AG04450 (cell line): Measurements from ENCODE around the gene ABCG2. TPM values are rescaled to one million over a fixed set of nuclear protein-coding genes. Genes with fewer than 3 reads are reported as not detected.

Experiments used
- CTCF ChIA-PET: fragments of 300-600, 350-600 bp; formaldehyde crosslinking; extraction: SDS; loops from one replicate; lab custom pipeline; 2022; ENCODE audit warnings: antibody characterized with exemption, inconsistent platforms; lab: Charles Lee
- POLR2A ChIA-PET: fragments of 350-600 bp; formaldehyde crosslinking; extraction: SDS; loops from one replicate; lab custom pipeline; 2021; ENCODE audit warnings: antibody characterized with exemption, inconsistent platforms; lab: Yijun Ruan, JAX
- DNase-seq: peaks from one replicate; pipeline ENCODE4 v3.0.0-alpha.2; 2011; ENCODE audit warnings: low read depth, low spot score
- H3K27ac ChIP-seq: one replicate; pipeline ENCODE4 v1.5.1; 2012; ENCODE audit warnings: low read depth, low read length, control low read depth
- H3K27me3 ChIP-seq: one replicate; pipeline ENCODE4 v1.6.0; 2012; ENCODE audit warnings: low read length; ENCODE audit not compliant: control insufficient read depth, insufficient read depth
- H3K4me3 ChIP-seq: 2 replicates; pipeline ENCODE4 v1.5.1; 2011; ENCODE audit warnings: mild to moderate bottlenecking, low read depth, low read length, control low read depth
- H3K9me3 ChIP-seq: 2 replicates; pipeline ENCODE4 v1.5.1; 2012; ENCODE audit warnings: low read length; ENCODE audit not compliant: control insufficient read depth, insufficient read depth
- polyA plus RNA-seq: library from polyadenylated mRNA; depleted of rRNA; stranded (reverse); fragments of >200 nt; gene quantifications from 2 replicates; pipeline ENCODE4 v1.2.3, GENCODE V29; 2011
- TF ChIP-seq, protein P1 (sequence below): IDR thresholded peaks from 2 replicates; pipeline ENCODE4 v1.5.1; 2011; ENCODE audit warnings: low read depth, low read length, control low read depth, inconsistent platforms

The ABCG2 gene
- polyA plus RNA-seq, 1 experiment = 1.2 TPM

- DNase-seq = no peak
- Histone ChIP-seq H3K9me3 (no peaks in the 10 kb centered on the region), H3K4me3 (no peak overlapping the region), H3K27ac (no peak overlapping the region), H3K27me3 (no peaks in the 10 kb centered on the region)
- CTCF ChIA-PET = interaction anchor here (1.0 to 1.8 kb wide), 3 partner anchors 18 to 159 kb away, joined by 3 to 11 read pairs (median 4); no protein-coding TSS in a partner anchor
- POLR2A ChIA-PET = no interaction called here
- TF ChIP-seq, protein P1, sequence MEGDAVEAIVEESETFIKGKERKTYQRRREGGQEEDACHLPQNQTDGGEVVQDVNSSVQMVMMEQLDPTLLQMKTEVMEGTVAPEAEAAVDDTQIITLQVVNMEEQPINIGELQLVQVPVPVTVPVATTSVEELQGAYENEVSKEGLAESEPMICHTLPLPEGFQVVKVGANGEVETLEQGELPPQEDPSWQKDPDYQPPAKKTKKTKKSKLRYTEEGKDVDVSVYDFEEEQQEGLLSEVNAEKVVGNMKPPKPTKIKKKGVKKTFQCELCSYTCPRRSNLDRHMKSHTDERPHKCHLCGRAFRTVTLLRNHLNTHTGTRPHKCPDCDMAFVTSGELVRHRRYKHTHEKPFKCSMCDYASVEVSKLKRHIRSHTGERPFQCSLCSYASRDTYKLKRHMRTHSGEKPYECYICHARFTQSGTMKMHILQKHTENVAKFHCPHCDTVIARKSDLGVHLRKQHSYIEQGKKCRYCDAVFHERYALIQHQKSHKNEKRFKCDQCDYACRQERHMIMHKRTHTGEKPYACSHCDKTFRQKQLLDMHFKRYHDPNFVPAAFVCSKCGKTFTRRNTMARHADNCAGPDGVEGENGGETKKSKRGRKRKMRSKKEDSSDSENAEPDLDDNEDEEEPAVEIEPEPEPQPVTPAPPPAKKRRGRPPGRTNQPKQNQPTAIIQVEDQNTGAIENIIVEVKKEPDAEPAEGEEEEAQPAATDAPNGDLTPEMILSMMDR = no peak
These were observed 98.7 kb downstream of the ABCG2 start for GRCh38 chr4:88059766-88060165.

- no peak for DNase-seq
- POLR2A ChIA-PET = no interaction called here
- TF ChIP-seq, protein P1 = no peak
- CTCF ChIA-PET = interaction anchor here (1.4 to 1.8 kb wide), 2 partner anchors 153 to 154 kb away, joined by 8 to 11 read pairs; no protein-coding TSS in a partner anchor
- H3K27ac ChIP-seq = no peak overlapping the region
- no peak overlapping the region for H3K4me3 ChIP-seq
- no peaks in the 10 kb centered on the region for H3K27me3 ChIP-seq
- H3K9me3 ChIP-seq = no peaks in the 10 kb centered on the region
These were observed 100.1 kb downstream of the ABCG2 start for GRCh38 chr4:88058295-88058694.

DNA sequence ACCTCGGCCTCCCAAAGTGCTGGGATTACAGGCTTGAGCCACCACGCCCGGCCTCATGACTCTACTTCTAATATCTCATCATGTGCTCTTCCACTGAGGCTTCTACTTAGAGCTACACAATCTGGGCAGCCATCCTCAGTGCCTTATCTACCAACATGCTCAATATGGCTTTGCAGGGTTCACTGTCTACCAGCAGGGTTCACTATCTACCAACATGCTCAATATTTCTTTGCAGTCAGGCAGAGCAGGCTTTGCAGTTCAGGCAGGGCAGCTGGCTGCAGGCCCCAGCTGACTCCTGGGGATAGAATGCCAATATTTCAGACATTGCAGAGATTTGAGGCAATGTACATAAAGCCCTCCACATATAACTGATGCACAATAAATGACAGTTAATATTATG lies 103.5 kb downstream of the ABCG2 start:
- Histone ChIP-seq H3K9me3 (no peaks in the 10 kb centered on the region), H3K27ac (no peak overlapping the region), H3K4me3 (no peak overlapping the region), H3K27me3 (no peaks in the 10 kb centered on the region)
- POLR2A ChIA-PET = no interaction called here
- peak; percentile 38 for DNase-seq
- CTCF ChIA-PET = interaction anchor here (0.5 to 6.4 kb wide), 25 partner anchors 9 to 470 kb away, joined by 3 to 121 read pairs (median 5); no protein-coding TSS in a partner anchor
- TF ChIP-seq, protein P1 = peak; percentile 76

DNA sequence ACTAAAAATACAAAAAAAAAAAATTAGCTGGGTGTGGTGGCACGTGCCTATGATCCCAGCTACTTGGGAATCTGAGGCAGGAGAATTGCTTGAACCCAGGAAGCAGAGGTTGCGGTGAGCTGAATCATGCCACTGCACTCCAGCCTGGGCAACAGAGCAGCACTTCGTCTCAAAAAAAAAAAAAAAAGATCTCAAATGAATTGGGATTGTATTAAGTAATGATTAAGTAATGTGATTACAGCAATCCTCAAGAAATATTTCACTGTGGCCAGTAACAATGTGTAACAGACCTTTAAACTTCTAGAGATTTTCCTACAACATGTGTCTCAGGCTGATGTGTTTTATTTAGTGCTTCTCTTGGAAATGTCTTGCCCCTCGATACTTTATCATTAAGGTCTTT lies 104.2 kb downstream of the ABCG2 start:
- TF ChIP-seq, protein P1 = no peak
- no peaks in the 10 kb centered on the region for H3K27me3 ChIP-seq
- H3K9me3 ChIP-seq = no peaks in the 10 kb centered on the region
- ChIA-PET CTCF (interaction anchor here (0.5 to 6.4 kb wide), 25 partner anchors 9 to 460 kb away, joined by 3 to 121 read pairs (median 3); no protein-coding TSS in a partner anchor), POLR2A (no interaction called here)
- H3K27ac ChIP-seq = no peak overlapping the region
- DNase-seq = no peak
- no peak overlapping the region for H3K4me3 ChIP-seq

DNA sequence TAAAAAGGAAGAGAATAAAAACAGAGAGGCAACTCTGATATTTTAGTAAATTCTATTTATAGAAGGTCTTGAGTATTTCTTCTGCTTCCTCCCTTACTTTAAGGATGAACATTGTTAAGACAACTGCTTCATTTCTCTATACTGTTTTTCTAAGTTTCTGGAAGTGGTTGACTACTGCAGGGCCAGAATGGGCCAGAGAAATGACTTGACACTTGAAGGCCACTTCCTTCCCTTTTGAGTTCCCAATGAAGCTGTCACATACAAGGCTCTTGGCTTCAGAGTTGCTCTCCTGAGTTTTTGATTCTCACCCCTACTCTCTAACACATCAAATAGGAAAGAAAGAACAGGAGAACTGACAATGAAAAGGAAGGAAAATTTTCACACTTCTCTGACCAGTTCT lies 113.4 kb downstream of the ABCG2 start:
- Histone ChIP-seq H3K9me3 (no peaks in the 10 kb centered on the region), H3K27ac (no peak overlapping the region), H3K4me3 (no peak overlapping the region), H3K27me3 (no peaks in the 10 kb centered on the region)
- POLR2A ChIA-PET = no interaction called here
- TF ChIP-seq, protein P1 = no peak
- DNase-seq = no peak
- CTCF ChIA-PET = interaction anchor here (0.7 to 2.5 kb wide), 2 partner anchors 10 to 167 kb away, joined by 3 to 9 read pairs; no protein-coding TSS in a partner anchor
